ENCODE measurements around the gene ATXN10.

- TF ChIP-seq CTCF (IDR thresholded peaks at IDR 0.05) (no peak), POLR2A (IDR thresholded peaks at IDR 0.05) (no peak)
These were observed 175.3 kb downstream of the ATXN10 start for GRCh38 chr22:45846952-45847351.

Data from lower leg skin (tissue), 3 donors.